Endothelial cell of umbilical vein (primary cell): ENCODE data around the gene GRM5. TPM values are rescaled to one million over a fixed set of nuclear protein-coding genes. Genes with fewer than 3 reads are reported as not detected.

Experiments
- BruUV-seq: library from RNA; stranded (reverse); fragments of 400-500 nt; replicated peaks from 2 replicates; lab custom pipeline; 2021; lab: Mats Ljungman, UMichigan
- CTCF ChIA-PET: fragments of 300-600, 350-600 bp; sonication (Branson Sonifier 250); formaldehyde crosslinking; loops from one replicate; lab custom pipeline; 2021; ENCODE audit warnings: antibody characterized with exemption, inconsistent platforms; lab: Charles Lee
- POLR2A ChIA-PET: fragments of 300-600, 350-600 bp; sonication (Branson Sonifier 250); formaldehyde crosslinking; loops from one replicate; lab custom pipeline; 2021; ENCODE audit warnings: antibody characterized with exemption, inconsistent platforms; lab: Charles Lee
- DNase-seq: peaks from one replicate; pipeline ENCODE4 v3.0.0-alpha.2; 2011; ENCODE audit warnings: low read depth, low spot score
- FAIRE-seq: peaks from 2 replicates; lab custom pipeline; 2011; peaks lifted over from hg19 to GRCh38; lab: Jason Lieb, UNC
- H2AFZ ChIP-seq: 2 replicates; pipeline ENCODE4 v1.6.0; 2012; ENCODE audit warnings: low read depth, low read length, control low read depth, inconsistent platforms
- H3K27ac ChIP-seq: 2 replicates; pipeline ENCODE4 v1.5.1; 2011; ENCODE audit warnings: low read depth, mild to moderate bottlenecking, control low read depth, low read length, moderate library complexity; ENCODE audit not compliant: insufficient read depth
- H3K27me3 ChIP-seq, 2 experiments: 2 replicates each; pipeline versions ENCODE4 v1.6.0 to v1.6.1; 2011; ENCODE audit warnings: low read length in 2 of 2, mixed read lengths in 1 of 2; ENCODE audit not compliant: control insufficient read depth in 2 of 2, insufficient read depth in 2 of 2
- H3K36me3 ChIP-seq, 2 experiments: 2 replicates in 1 of 2; 3 replicates in 1 of 2; pipeline ENCODE4 v1.5.1; 2011; ENCODE audit warnings: low read length in 2 of 2, mild to moderate bottlenecking in 1 of 2, moderate library complexity in 1 of 2; ENCODE audit not compliant: control insufficient read depth in 2 of 2, insufficient read depth in 2 of 2; ENCODE audit errors: extremely low read depth in 1 of 2
- H3K4me1 ChIP-seq: 3 replicates; pipeline ENCODE4 v1.5.1; 2011; ENCODE audit warnings: mild to moderate bottlenecking, low read length; ENCODE audit not compliant: control insufficient read depth, insufficient read depth; ENCODE audit errors: extremely low read depth
- H3K4me2 ChIP-seq: 2 replicates; pipeline ENCODE4 v1.6.1; 2011; ENCODE audit warnings: low read length, control low read depth, mixed read lengths; ENCODE audit not compliant: insufficient read depth
- H3K4me3 ChIP-seq, 3 experiments: fragments of 200-600 bp in 1 of 3; sonication (generic), shearing (Covaris generic) in 1 of 3; replicated peaks in 1 of 3; 2 replicates each; pipeline ENCODE4 v1.5.1; 2011 to 2016; ENCODE audit warnings: control low read depth in 3 of 3, low read length in 3 of 3, mild to moderate bottlenecking in 2 of 3, inconsistent platforms in 1 of 3, low read depth in 1 of 3, moderate library complexity in 1 of 3; ENCODE audit not compliant: insufficient read depth in 1 of 3
- H3K79me2 ChIP-seq: 2 replicates; pipeline ENCODE4 v1.6.0; 2012; ENCODE audit warnings: low read length, inconsistent platforms; ENCODE audit not compliant: control insufficient read depth, insufficient read depth
- H3K9ac ChIP-seq: replicated peaks from 2 replicates; pipeline ENCODE3; 2011; ENCODE audit warnings: low read length, control low read depth; ENCODE audit not compliant: insufficient read depth; ENCODE audit errors: extremely low read depth
- H3K9me1 ChIP-seq: replicated peaks from 3 replicates; pipeline ENCODE4 v1.6.0; 2011; ENCODE audit warnings: mild to moderate bottlenecking, low read length; ENCODE audit not compliant: control insufficient read depth, insufficient read depth; ENCODE audit errors: extremely low read depth
- H3K9me3 ChIP-seq: replicated peaks from 2 replicates; pipeline ENCODE4 v1.5.1; 2012; ENCODE audit warnings: low read length, inconsistent platforms; ENCODE audit not compliant: control insufficient read depth, insufficient read depth
- H4K20me1 ChIP-seq: replicated peaks from 2 replicates; pipeline ENCODE3; 2011; ENCODE audit warnings: mild to moderate bottlenecking, low read length; ENCODE audit not compliant: control insufficient read depth, insufficient read depth; ENCODE audit errors: extremely low read depth
- CTCF ChIP-seq, 2 donors: IDR thresholded peaks; 1 replicate in 1 of 2; 2 replicates in 1 of 2; pipeline ENCODE4 v1.5.1; 2011; ENCODE audit warnings: low read length in 2 of 2, mild to moderate bottlenecking in 2 of 2, moderate library complexity in 2 of 2, control low read depth in 1 of 2, inconsistent platforms in 1 of 2, low read depth in 1 of 2; ENCODE audit not compliant: insufficient read depth in 1 of 2; ENCODE audit errors: extremely low read depth in 1 of 2
- FOS ChIP-seq: IDR thresholded peaks from 2 replicates; pipeline ENCODE4 v1.6.1; 2011; ENCODE audit warnings: mild to moderate bottlenecking, low read length, moderate library complexity, borderline replicate concordance; ENCODE audit not compliant: insufficient read depth
- GATA2 ChIP-seq: IDR thresholded peaks from 2 replicates; pipeline ENCODE4 v1.7.0; 2011; ENCODE audit warnings: low read depth, mild to moderate bottlenecking, moderate library complexity, mixed read lengths, low read length; ENCODE audit not compliant: insufficient read length, insufficient read depth
- JUN ChIP-seq: IDR thresholded peaks from 2 replicates; pipeline ENCODE4 v1.6.1; 2011; ENCODE audit warnings: borderline replicate concordance, low read depth; ENCODE audit not compliant: insufficient read length, insufficient read depth
- MAX ChIP-seq: IDR thresholded peaks from 2 replicates; pipeline ENCODE4 v1.6.1; 2011; ENCODE audit not compliant: insufficient read depth, insufficient read length
- MYC ChIP-seq: IDR thresholded peaks from one replicate; pipeline ENCODE4 v1.6.1; 2011; ENCODE audit warnings: mild to moderate bottlenecking, low read depth, low read length
- POLR2A ChIP-seq: IDR thresholded peaks from 2 replicates; pipeline ENCODE4 v1.6.1; 2012; ENCODE audit warnings: low read depth, mild to moderate bottlenecking, control low read depth, low read length
- POLR2AphosphoS5 ChIP-seq: IDR thresholded peaks from 2 replicates; pipeline ENCODE4 v1.6.1; 2012; ENCODE audit warnings: low read depth, mild to moderate bottlenecking, control low read depth, low read length, moderate library complexity; ENCODE audit not compliant: insufficient read depth
- dilution Hi-C: fragments of 300-500 bp; cut with MboI; formaldehyde crosslinking; loops from one replicate; pipeline ENCODE4 v1.15.0; 2019; ENCODE audit warnings: low sequenced_read_pairs; ENCODE audit not compliant: extremely low pct_ligation_motif_present
- intact Hi-C: fragments of 100-400 bp; cut with micrococcal nuclease; formaldehyde crosslinking; loops from one replicate; pipeline ENCODE4 v1.10.0; 2022
- polyA plus RNA-seq, 4 experiments: library from polyadenylated mRNA; depleted of rRNA in 3 of 4; stranded (reverse) in 3 of 4; unstranded in 1 of 4; fragments of >200 nt; gene quantifications; 2 replicates each; pipeline versions ENCODE4 v1.2.1 to v1.2.3, GENCODE V29; 2011 to 2012; ENCODE audit warnings: missing spikeins in 1 of 4
- total RNA-seq: library from RNA; stranded (reverse); gene quantifications from 2 replicates; pipeline ENCODE4 v1.2.3, GENCODE V29; 2021

GRM5 gene
- total and polyA plus RNA-seq, 2 donors (not counting 3 experiments of a cell fraction or from before 2014, with no cell fraction given) = 0.10 to 0.11 TPM

GRCh38 chr11:88704485-88704884, 361.3 kb downstream of the GRM5 start:
- Histone ChIP-seq H3K79me2 (no peaks in the 10 kb centered on the region), H3K9me1 (no peaks in the 10 kb centered on the region), H3K36me3 (no peaks in the 10 kb centered on the region), H3K4me2 (no peak overlapping the region), H3K9me3 (no peaks in the 10 kb centered on the region), H3K4me1 (peaks cover 3% of the 10 kb centered on the region), H2AFZ (no peak overlapping the region), H3K4me3 (no peak overlapping the region), H3K9ac (no peak overlapping the region), H3K27ac (no peak overlapping the region), H4K20me1 (no peaks in the 10 kb centered on the region), H3K27me3 (no peaks in the 10 kb centered on the region)
- dilution Hi-C loops = no loop called here
- BruUV-seq = no TSS peak
- TF ChIP-seq CTCF (IDR thresholded peaks at IDR 0.05; ENCODE audit: extremely low read depth in 1 of 2, insufficient read depth in 1 of 2, low read depth in 1 of 2, low read length in 2 of 2) = no peak
- TF ChIP-seq GATA2 = no peak
- TF ChIP-seq JUN = no peak
- no peak for TF ChIP-seq MYC
- TF ChIP-seq POLR2A = no peak
- no peak for TF ChIP-seq MAX
- DNase-seq = no peak
- intact Hi-C loops = no loop called here
- peak; percentile 63 for FAIRE-seq
- POLR2A ChIA-PET = no interaction called here
- CTCF ChIA-PET = no interaction called here

- Histone ChIP-seq H3K9me1 (no peaks in the 10 kb centered on the region), H3K36me3 (no peaks in the 10 kb centered on the region), H2AFZ (no peak overlapping the region), H3K4me1 (peaks cover 3% of the 10 kb centered on the region), H3K27me3 (no peaks in the 10 kb centered on the region), H3K9ac (no peak overlapping the region), H3K9me3 (no peaks in the 10 kb centered on the region), H3K79me2 (no peaks in the 10 kb centered on the region), H3K4me3 (no peak overlapping the region), H4K20me1 (no peaks in the 10 kb centered on the region), H3K4me2 (no peak overlapping the region), H3K27ac (no peak overlapping the region)
- intact Hi-C loops = no loop called here
- no peak for FAIRE-seq
- TF ChIP-seq POLR2AphosphoS5 (no peak), GATA2 (no peak), MYC (no peak), FOS (peak; percentile 5), POLR2A (no peak), JUN (peak; percentile 16)
- CTCF ChIA-PET = no interaction called here
- no TSS peak for BruUV-seq
- DNase-seq = peak; percentile 60
- dilution Hi-C loops = no loop called here
- POLR2A ChIA-PET = no interaction called here
Measured at GRCh38 chr11:88701816-88702215, 364.0 kb downstream of the GRM5 start.
